NCI-H2081 (cell line): ENCODE results near the gene PSEN1.

ENCODE experiments used
- DNase-seq, 2 experiments: peaks; one replicate each; lab custom pipeline; 2025; lab: John Stamatoyannopoulos, UW

PSEN1 gene

GRCh38 chr14:73239393-73240241 lies 103.3 kb downstream of the PSEN1 start:
- DNase-seq: no peak

GRCh38 chr14:73240816-73241480 lies 104.6 kb downstream of the PSEN1 start:
- no peak for DNase-seq

DNA sequence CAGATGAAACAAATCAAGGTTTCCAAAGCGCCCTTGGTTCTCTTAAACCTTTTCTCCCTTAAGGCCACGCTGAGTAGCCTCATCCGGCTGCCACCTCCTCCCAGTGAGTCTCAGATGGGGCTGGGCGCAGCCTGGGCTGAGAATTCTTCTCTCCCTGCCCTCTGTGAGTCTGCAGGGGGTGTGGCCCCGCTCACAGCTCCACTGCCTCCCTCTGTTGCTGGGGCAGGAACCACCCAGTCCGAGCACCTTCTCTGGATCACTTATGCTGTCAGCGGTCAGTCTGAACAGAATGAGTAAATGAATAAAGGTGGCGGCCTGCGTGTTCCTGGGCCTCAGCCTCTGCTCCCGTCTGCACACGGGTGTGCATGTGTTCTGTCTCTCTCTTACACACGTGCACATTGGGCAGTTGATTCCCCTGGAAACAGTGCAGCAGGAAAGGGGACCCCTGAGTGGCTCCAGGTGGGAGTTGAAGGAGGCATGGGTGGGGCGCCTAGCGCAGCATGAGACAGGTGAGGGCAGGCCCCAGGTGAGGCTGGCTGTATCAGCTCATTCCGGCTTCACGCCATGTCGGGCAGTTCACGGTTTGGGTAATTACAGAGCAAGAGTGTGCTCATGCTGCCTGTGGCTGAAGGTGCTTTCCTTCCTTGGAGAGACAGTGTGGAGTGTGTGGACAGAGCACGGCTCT lies 105.3 kb downstream of the PSEN1 start:
- DNase-seq: no peak

DNA sequence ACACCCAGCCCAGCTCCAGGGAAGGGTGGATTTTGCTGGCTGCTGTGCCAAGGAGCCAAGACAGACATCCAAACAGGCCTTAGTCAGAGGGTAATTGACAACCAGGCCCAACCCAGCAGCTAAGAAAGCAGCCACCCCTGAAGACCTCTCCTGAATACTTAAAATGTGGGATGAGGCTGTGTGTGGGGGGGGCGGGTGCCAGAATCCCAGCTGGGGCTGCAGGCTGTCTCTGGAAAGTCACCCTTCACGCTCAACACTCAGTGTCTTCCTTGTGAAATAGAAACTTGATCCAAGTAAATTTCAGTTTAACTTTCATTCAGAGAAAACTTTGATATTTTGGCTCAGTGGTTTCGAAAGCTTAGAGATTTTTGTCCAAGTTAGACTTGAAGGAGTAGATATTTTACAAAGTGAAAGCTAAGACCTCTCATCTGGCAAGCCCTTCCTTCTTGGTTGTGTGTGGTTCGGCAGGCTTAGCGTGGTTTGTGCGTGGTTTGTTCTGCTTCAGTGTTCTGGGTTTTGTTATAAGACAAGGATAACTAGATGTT lies 106.1 kb downstream of the PSEN1 start:
- no peak for DNase-seq

DNA sequence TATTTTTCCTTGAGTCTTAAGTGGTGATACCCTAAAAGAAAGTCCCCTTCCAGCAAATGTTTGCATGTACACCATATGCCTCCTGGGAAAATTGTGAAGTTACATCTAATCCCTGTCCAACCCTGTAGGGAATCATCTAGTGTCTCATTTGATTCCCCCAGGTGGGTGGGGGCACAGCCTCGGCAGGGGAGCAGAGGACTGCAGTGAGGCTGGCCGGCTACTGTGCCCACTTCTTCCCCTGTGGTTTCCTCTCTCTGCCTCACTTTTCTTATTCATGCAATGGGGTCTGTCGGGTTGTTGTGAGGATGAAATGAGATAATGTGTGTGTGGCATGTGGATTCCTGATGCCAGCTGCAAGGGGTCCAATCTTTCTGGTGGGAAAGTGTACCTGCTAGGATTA lies 107.0 kb downstream of the PSEN1 start:
- no peak for DNase-seq

GRCh38 chr14:73243748-73244147 lies 107.4 kb downstream of the PSEN1 start:
- DNase-seq: no peak

GRCh38 chr14:73244541-73245290 lies 108.4 kb downstream of the PSEN1 start:
- no peak for DNase-seq

DNA sequence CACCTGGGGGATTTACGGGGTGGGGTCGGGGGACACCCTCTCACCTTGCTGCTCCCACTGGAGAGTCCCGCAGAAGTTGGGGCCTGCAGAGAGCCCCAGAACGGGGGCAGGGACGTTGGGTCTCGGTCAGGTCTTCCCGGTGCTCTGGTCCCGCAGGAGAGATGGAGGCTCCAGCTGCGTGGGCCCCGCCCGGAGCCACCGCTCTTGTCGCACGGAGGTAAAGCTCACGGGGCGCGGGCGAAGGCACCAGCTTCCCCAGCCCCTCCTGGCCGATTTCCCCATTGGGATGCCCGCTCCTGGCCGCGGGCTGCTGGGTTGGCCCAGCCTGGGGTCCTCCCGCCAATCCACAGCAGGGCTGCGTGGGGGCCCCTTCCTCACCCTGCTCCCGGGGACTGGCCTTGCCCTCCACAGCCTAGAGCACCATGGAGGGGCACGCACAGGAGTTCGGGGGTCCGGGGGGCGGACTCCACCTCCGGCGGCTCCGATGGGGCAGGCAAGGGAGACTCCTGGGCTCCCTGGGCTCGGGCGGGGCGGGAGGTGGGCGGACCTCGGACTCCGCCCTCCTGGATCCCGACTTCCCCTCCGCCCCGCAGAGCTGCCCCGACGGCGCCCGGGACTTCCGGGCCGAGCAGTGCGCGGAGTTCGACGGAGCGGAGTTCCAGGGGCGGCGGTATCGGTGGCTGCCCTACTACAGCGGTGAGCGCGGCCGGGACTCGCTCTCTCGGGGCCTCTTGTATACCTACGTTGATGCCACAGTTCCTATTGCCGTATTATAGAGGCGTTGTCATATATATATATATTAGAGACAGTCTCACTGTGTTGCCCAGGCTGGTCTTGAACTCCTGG lies 109.4 kb downstream of the PSEN1 start:
- DNase-seq: peak; percentile 31 to 52

GRCh38 chr14:73246387-73247150 lies 110.3 kb downstream of the PSEN1 start:
- DNase-seq: no peak

- no peak for DNase-seq
Measured at GRCh38 chr14:73248108-73248868, 112.0 kb downstream of the PSEN1 start.

DNA sequence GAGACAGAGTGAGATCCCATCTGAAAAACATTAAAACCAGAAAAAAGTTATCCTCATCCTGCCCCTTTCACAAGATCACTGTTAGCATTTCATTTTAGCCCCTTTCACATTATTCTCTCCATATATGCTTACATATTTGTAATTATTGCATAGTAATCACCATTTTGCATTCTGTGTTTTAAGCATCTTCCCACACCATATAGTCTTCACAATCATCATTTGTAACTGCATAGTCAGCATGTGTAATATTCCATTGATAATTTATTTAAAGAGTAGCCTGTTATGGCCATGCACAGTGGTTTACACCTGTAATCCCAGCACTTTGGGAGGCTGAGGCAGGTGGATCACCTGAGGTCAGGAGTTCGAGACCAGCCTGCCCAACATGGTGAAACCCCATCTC lies 112.8 kb downstream of the PSEN1 start:
- no peak for DNase-seq

GRCh38 chr14:73249564-73250316 lies 113.4 kb downstream of the PSEN1 start:
- no peak for DNase-seq

DNA sequence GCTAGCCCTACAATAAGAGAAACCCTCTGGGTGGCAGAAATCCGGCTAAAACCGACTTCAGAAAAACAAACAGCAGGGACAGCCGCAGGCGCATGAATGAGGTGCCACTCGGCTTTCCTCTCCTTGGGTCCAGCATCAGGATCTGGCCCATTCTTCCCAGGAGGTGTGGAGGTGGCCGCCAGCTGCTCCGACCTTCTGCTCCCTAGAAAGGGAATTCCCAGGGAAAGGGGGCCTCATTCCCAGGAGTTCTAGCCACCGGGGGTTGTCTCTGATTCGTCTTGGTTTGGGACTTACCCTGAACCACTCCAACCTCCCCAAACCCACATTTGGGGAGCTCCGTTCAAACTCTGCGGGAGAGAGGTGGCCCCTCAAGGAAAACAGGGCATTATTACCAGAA lies 114.0 kb downstream of the PSEN1 start:
- DNase-seq: no peak

DNA sequence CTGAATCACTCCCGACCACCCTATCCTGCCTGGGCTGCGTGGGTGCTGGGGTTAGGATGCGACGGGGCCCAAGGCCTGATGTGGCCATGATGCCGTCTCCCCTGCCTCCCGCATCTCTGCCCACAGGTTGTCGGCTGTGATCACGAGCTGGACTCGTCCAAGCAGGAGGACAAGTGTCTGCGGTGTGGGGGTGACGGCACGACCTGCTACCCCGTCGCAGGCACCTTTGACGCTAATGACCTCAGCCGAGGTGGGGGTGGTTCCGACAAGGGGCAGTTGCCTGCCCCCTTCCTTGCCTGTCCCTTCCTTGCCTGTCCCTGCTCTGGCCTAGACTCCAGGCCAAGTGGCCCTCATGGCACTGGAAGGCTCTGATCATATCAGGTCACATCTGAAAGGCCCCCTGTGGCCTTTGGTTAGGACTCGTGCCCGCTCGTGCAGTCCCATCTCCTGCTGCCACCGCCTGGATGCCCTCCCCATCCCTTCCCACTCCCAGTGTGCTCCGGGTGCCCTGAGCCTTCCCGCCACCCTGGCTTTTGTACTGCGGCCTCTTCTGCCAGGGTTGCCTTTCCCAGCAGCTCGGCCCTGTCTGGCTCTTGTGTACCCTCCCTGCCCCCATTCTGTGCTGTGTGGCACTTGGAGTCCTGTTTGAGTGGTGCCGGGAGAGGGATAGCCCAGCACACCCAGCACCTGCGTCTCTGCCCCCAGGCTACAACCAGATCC lies 114.6 kb downstream of the PSEN1 start:
- no peak for DNase-seq

- DNase-seq: no peak
Measured at GRCh38 chr14:73251516-73252215, 115.4 kb downstream of the PSEN1 start.

DNA sequence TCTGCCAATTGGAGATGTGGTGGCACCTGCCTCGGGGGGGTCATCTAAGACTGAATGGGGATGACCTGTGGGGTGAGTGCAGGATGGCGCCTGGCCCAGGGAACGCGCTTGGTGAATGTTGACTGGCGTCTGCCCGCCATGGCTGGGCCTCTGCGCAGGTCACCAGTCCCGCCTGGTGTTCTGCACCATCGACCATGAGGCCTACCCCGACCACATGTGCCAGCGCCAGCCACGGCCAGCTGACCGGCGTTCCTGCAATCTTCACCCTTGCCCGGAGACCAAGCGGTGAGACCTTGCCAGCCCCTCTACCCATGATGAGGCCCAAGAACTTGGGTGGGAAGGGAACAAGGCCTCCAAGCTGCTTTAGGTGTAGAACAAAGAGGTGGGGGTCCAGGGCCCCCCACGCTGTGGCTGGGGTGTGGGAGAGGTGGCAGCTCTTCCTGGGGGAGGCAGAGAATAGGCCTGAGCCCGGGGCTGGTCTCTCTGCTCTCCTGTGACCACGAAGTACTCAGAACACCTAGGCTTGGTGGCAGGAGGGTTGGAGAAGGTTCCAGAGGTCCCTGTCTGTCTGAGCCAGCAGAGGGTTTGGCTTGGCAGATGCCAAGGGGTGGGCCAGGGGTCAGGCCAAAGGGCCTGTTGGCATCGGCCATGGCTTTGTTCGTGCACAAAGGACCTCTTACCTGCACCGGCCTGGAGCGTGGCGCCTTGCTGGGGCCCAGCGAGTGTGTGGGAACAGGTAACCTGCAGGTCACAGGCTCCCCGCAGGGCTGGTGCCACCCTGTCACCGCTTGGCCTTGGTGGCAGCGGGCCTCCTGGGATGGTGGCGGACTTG lies 116.4 kb downstream of the PSEN1 start:
- no peak for DNase-seq

DNA sequence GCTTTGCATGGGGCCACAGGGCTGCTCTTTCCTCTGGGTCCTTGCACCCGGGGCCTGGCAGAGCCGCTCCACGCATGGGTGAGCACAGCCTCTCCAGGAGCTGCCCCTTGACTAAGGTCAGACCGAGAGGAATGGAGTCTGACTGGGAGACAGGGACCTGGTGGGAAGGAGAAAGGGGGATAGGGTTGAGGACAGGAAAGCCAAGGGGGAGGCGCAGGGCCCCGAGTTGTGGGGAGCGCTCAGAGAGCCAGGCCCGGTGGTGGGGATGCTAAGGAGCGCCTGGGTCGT lies 117.0 kb downstream of the PSEN1 start:
- DNase-seq: no peak
